Measurements from ENCODE around the gene P3H1.
"Not testable (repeated sequence)": the region's sequence is repeated elsewhere in the genome, so short reads cannot be mapped to it uniquely, and the experiment has no call there.

P3H1 gene

DNA sequence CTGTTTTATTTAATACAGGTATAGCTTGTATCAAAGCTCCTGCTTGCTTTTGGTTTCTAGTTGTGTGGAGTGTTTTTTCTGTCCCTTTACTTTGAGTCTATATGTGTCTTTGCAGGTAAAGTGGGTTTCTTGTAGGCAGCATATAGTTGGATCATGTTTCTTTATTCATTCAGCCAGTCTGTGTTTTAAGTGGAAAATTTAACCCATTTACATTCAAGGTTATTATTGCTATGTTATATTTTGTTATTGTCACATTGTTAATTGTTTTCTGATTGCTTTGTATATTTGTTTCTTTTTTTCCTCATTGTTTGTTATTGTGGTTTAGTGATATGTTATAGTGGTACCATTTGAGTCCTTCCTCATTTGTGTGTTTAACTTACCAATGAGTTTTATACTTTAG, 53.5 kb downstream of the P3H1 start:
- TF ChIP-seq, protein P1, sequence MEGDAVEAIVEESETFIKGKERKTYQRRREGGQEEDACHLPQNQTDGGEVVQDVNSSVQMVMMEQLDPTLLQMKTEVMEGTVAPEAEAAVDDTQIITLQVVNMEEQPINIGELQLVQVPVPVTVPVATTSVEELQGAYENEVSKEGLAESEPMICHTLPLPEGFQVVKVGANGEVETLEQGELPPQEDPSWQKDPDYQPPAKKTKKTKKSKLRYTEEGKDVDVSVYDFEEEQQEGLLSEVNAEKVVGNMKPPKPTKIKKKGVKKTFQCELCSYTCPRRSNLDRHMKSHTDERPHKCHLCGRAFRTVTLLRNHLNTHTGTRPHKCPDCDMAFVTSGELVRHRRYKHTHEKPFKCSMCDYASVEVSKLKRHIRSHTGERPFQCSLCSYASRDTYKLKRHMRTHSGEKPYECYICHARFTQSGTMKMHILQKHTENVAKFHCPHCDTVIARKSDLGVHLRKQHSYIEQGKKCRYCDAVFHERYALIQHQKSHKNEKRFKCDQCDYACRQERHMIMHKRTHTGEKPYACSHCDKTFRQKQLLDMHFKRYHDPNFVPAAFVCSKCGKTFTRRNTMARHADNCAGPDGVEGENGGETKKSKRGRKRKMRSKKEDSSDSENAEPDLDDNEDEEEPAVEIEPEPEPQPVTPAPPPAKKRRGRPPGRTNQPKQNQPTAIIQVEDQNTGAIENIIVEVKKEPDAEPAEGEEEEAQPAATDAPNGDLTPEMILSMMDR (IDR thresholded peaks at IDR 0.05; ENCODE audit: low read depth, low read length, missing control alignments) = no peak
- no peak for DNase-seq
- peaks cover 3% of the 10 kb centered on the region for H3K36me3 ChIP-seq (replicated peaks)
- H3K27ac ChIP-seq = no peak overlapping the region
- H3K27me3 ChIP-seq (replicated peaks) = no peaks in the 10 kb centered on the region
- H3K4me3 ChIP-seq (ENCODE audit: low read depth, low read length) = no peak overlapping the region
- in situ Hi-C loops (cut with HindIII; ENCODE audit: low pct_ligation_motif_present, low sequenced_read_pairs) = no loop called here

DNA sequence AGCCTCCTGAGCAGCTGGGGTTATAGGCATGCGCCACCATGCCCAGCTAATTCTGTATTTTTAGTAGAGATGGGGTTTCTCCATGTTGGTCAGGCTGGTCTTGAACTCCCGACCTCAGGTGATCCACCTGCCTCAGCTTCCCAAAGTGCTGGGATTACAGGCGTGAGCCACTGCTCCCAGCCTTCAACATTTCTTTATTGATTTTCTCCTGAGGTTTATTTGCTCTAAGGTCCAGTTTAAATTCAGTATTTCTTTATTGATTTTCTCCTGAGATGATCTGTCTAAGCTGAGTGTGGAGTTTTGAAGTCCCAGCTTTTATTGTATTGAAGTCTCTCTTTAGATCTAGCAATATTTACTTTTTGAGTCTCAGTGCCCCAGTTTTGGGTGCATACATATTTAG, 54.0 kb downstream of the P3H1 start:
- DNase-seq; in situ Hi-C loops (cut with HindIII; ENCODE audit: low pct_ligation_motif_present, low sequenced_read_pairs); H3K4me3 ChIP-seq (ENCODE audit: low read depth, low read length); H3K36me3 ChIP-seq (replicated peaks); H3K27me3 ChIP-seq (replicated peaks); H3K27ac ChIP-seq: not testable (repeated sequence)

DNA sequence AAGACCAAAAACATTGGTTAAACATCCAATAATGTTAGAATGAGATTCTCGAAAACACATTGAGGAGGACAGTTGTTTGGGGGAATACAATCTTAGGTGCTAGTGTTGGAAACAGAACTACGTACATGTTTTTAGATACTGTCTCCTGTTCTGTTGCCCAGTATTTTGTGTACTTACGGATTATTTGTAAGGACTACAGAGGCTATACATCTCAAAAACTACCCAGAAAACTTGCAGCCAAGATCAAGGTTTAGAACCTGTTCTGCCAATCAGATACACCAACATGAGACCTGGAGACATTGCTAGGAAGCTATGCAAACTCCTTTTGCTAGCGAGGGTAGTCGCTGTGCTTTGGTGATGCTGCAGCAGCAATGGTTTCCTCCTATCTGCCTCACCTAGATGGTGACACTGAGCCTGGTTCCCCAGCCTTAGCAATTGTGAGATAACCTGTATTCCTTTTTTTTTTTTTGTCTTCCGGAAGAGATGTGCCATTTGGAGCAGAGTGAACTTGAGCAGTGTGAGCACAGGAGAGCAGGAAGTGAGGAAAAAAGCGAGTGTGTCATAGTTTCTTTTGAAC, 62.9 kb downstream of the P3H1 start:
- DNase-seq = no peak
- H3K36me3 ChIP-seq (replicated peaks) = peaks cover 77% of the 10 kb centered on the region

DNA sequence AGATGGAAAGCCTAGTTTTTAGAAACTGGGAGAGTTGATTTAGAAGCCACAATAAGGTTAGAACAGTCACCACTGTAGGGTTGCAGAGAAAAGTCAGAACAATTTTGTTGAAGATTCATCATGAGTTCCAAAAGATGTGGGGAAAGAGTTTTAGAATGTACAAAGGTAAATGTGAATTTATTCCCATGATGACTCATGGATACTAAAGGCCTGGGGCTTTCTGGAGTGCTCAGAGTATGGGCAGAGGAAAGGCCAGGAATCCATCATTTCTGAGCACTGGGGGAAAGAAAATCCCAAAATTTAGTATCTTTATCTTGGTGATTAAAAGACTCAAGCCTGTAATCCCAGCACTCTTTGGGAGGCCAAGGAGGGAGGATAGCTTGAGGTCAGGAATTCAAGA, 66.8 kb downstream of the P3H1 start:
- DNase-seq = no peak
- TF ChIP-seq, protein P1 (IDR thresholded peaks at IDR 0.05; ENCODE audit: low read depth, low read length, missing control alignments) = no peak
- Histone ChIP-seq H3K27me3 (replicated peaks) (no peaks in the 10 kb centered on the region), H3K36me3 (replicated peaks) (peaks cover 95% of the 10 kb centered on the region), H3K4me3 (ENCODE audit: low read depth, low read length) (no peak overlapping the region), H3K27ac (no peak overlapping the region)
- in situ Hi-C loops (cut with HindIII; ENCODE audit: low pct_ligation_motif_present, low sequenced_read_pairs) = no loop called here

More for the DNA sequence above, 62.9 kb downstream of the P3H1 start:
- in situ Hi-C loops (cut with HindIII; ENCODE audit: low pct_ligation_motif_present, low sequenced_read_pairs) = no loop called here
- Histone ChIP-seq H3K27me3 (replicated peaks) (no peaks in the 10 kb centered on the region), H3K27ac (no peak overlapping the region), H3K4me3 (ENCODE audit: low read depth, low read length) (no peak overlapping the region)
- TF ChIP-seq, protein P1 (IDR thresholded peaks at IDR 0.05; ENCODE audit: low read depth, low read length, missing control alignments) = no peak

DNA sequence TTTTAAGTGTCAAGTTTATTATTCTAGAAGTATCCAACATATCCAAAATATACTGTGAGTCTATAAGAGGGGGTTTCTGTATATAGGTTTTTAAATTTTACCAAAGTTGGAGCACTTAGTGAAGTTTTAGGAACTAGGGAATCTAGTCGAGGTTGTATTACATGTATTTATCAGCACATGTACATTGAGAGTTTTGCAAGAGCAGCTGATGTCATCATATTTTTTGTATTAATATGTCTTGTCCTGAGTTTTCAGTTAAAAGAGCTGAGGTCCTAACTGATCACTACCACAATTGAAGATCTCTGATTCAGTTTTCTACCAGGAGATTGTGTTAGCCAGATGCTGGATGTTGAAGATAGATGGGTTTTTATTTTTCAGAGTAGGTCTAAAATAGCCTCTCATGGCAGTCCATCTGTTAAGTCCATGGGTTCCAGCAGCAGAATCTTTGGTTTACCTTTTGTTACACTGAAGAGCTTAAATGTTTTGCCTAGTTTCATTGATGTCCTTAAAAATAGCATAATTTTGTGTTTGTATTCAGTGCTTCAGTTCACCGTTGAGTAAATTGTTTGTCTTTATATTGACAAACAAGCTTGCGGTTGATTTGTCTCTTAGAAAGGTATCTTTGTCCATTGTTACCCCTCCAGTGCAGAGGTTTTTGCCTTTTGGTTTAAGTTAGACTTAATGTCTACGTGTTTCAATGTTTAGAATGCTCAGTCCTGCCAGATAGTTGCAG, 68.6 kb downstream of the P3H1 start:
- in situ Hi-C loops (cut with HindIII; ENCODE audit: low pct_ligation_motif_present, low sequenced_read_pairs) = no loop called here

More for the DNA sequence above, 68.6 kb downstream of the P3H1 start:
- Histone ChIP-seq H3K27me3 (replicated peaks) (no peaks in the 10 kb centered on the region), H3K4me3 (ENCODE audit: low read depth, low read length) (no peak overlapping the region), H3K36me3 (replicated peaks) (peaks cover 86% of the 10 kb centered on the region), H3K27ac (no peak overlapping the region)
- TF ChIP-seq, protein P1 (IDR thresholded peaks at IDR 0.05; ENCODE audit: low read depth, low read length, missing control alignments) = no peak
- DNase-seq = no peak

Data from brain microvascular endothelial cell (primary cell).